HepG2 (cell line): ENCODE measurements around the gene ZNF511. TPM values are rescaled to one million over a fixed set of nuclear protein-coding genes. Genes with fewer than 3 reads are reported as not detected.

Experiments used
- EHMT2 ChIP-seq: fragments of 200-600 bp; sonication (generic); IDR thresholded peaks from 2 replicates; pipeline ENCODE4 v1.7.0; 2017; ENCODE audit warnings: antibody characterized with exemption, low read depth, low read length, borderline replicate concordance
- GTF3A ChIP-seq: sonication (generic); formaldehyde crosslinking; conservative IDR thresholded peaks from 2 replicates; pipeline ENCODE4 v1.4.0; 2020; ENCODE audit warnings: mild to moderate bottlenecking, missing genetic modification reagents
- HNF1B ChIP-seq: sonication (generic); formaldehyde crosslinking; IDR thresholded peaks from 2 replicates; pipeline ENCODE4 v1.5.1; 2020; ENCODE audit warnings: mild to moderate bottlenecking, moderate library complexity, missing genetic modification reagents
- MIER3 ChIP-seq: IDR thresholded peaks from 2 replicates; pipeline ENCODE4 v1.6.1; 2016; ENCODE audit warnings: missing compliant biosample characterization, borderline replicate concordance
- PHF21A ChIP-seq: sonication (generic); formaldehyde crosslinking; IDR thresholded peaks from 2 replicates; pipeline ENCODE4 v1.5.0; 2020; ENCODE audit warnings: mild to moderate bottlenecking, missing genetic modification reagents
- POLR2A ChIP-seq, 2 experiments: IDR thresholded peaks; 2 replicates each; pipeline ENCODE4 v1.6.1; 2011; ENCODE audit warnings: low read depth in 2 of 2, low read length in 2 of 2, mild to moderate bottlenecking in 1 of 2, moderate library complexity in 1 of 2; ENCODE audit not compliant: insufficient read depth in 1 of 2
- PTBP1 ChIP-seq: fragments of 200-400 bp; formaldehyde crosslinking; IDR thresholded peaks from 2 replicates; pipeline ENCODE4 v1.6.1; 2018; ENCODE audit warnings: low read length, low read depth; ENCODE audit not compliant: poor library complexity, severe bottlenecking
- SNAI1 ChIP-seq: sonication (generic); formaldehyde crosslinking; IDR thresholded peaks from 2 replicates; pipeline ENCODE4 v1.5.0; 2020; ENCODE audit warnings: mild to moderate bottlenecking, missing genetic modification reagents, borderline replicate concordance
- ZBTB3 ChIP-seq: sonication (generic); formaldehyde crosslinking; IDR thresholded peaks from 2 replicates; pipeline ENCODE4 v1.4.0; 2020; ENCODE audit warnings: low read depth, mild to moderate bottlenecking, moderate library complexity, missing genetic modification reagents, borderline replicate concordance
- ZBTB43 ChIP-seq: sonication (generic); formaldehyde crosslinking; conservative IDR thresholded peaks from 2 replicates; pipeline ENCODE4 v1.4.0; 2020; ENCODE audit warnings: missing genetic modification reagents
- ZGPAT ChIP-seq: IDR thresholded peaks from 2 replicates; pipeline ENCODE4 v1.6.1; 2016; ENCODE audit warnings: mild to moderate bottlenecking
- ZNF264 ChIP-seq: sonication (generic); formaldehyde crosslinking; IDR thresholded peaks from 2 replicates; pipeline ENCODE4 v1.4.0; 2020; ENCODE audit warnings: missing genetic modification reagents
- ZNF331 ChIP-seq: sonication (generic); formaldehyde crosslinking; IDR thresholded peaks from 2 replicates; pipeline ENCODE4 v1.4.0; 2020; ENCODE audit warnings: missing genetic modification reagents
- ZNF367 ChIP-seq: sonication (generic); formaldehyde crosslinking; IDR thresholded peaks from 2 replicates; pipeline ENCODE4 v1.4.0; 2020; ENCODE audit warnings: missing genetic modification reagents, borderline replicate concordance
- ZNF382 ChIP-seq: sonication (generic); formaldehyde crosslinking; IDR thresholded peaks from 2 replicates; pipeline ENCODE4 v1.5.0; 2020; ENCODE audit warnings: missing genetic modification reagents, mild to moderate bottlenecking, borderline replicate concordance
- ZNF574 ChIP-seq: sonication (generic); formaldehyde crosslinking; IDR thresholded peaks from 2 replicates; pipeline ENCODE4 v1.4.0; 2020; ENCODE audit warnings: missing genetic modification reagents
- ZNF609 ChIP-seq: sonication (generic); formaldehyde crosslinking; IDR thresholded peaks from 2 replicates; pipeline ENCODE4 v1.4.0; 2020; ENCODE audit warnings: mild to moderate bottlenecking, missing genetic modification reagents, borderline replicate concordance
- polyA plus RNA-seq, 8 experiments: library from polyadenylated mRNA; depleted of rRNA in 3 of 8; stranded (reverse) in 7 of 8; unstranded in 1 of 8; fragments of >200 nt; fragmentation: Illumina TruSeq in 4 of 8; extraction: Trizol in 4 of 8; gene quantifications; 2 replicates each; pipeline versions ENCODE4 v1.2.1 to v1.2.3, GENCODE V29; 2011 to 2016; ENCODE audit warnings: low read depth in 4 of 8, missing spikeins in 1 of 8, mixed read lengths in 1 of 8; ENCODE audit not compliant: insufficient read depth in 1 of 8
- total RNA-seq, 5 experiments: library from RNA; depleted of rRNA; stranded (reverse); fragments of >200 nt; fragmentation: Illumina TruSeq; extraction: Trizol; gene quantifications; 2 replicates each; pipeline ENCODE4 v1.2.3, GENCODE V29; 2016; ENCODE audit warnings: low read depth in 1 of 5

ZNF511 gene
- total and polyA plus RNA-seq, 2 of the 13 experiments (the other 11 are each of a cell fraction or from before 2014, with no cell fraction given), result 35.6 to 66.4 TPM

- TF ChIP-seq ZNF609 (CRISPR knock-in tag), result 0 out of 2 replicates have a peak, but pooled peaks have one; percentile 0
- TF ChIP-seq ZGPAT, result peak; percentile 67; the same call in 1 of the 2 replicates
- TF ChIP-seq ZNF331, result peak; percentile 71; the same call in 1 of the 2 replicates
- 0 out of 2 replicates have a peak, but pooled peaks have one; percentile 5 for TF ChIP-seq ZBTB43 (CRISPR knock-in tag)
- TF ChIP-seq ZNF382 (CRISPR knock-in tag), result no peak
- TF ChIP-seq ZNF367 (CRISPR knock-in tag), result no peak
- 0 out of 2 replicates have a peak, but pooled peaks have one; percentile 24 for TF ChIP-seq EHMT2
- TF ChIP-seq GTF3A (CRISPR knock-in tag), result no peak
- TF ChIP-seq PHF21A (CRISPR knock-in tag), result peak; percentile 74
- TF ChIP-seq MIER3 (CRISPR knock-in tag), result peak; percentile 62; the same call in 1 of the 2 replicates
- peak; percentile 39; the same call in 1 of the 2 replicates for TF ChIP-seq ZNF574 (CRISPR knock-in tag)
- peak; percentile 14; the same call in 1 of the 2 replicates for TF ChIP-seq HNF1B (CRISPR knock-in tag)
- 0 out of 2 replicates have a peak, but pooled peaks have one; percentile 23 for TF ChIP-seq ZNF264 (CRISPR knock-in tag)
- 0 out of 2 replicates have a peak, but pooled peaks have one; percentile 15 for TF ChIP-seq ZBTB3 (CRISPR knock-in tag)
- no peak for TF ChIP-seq SNAI1 (CRISPR knock-in tag)
- 0 out of 4 replicates have a peak, but pooled peaks of 1 of the 2 experiments have one; percentile 25 for TF ChIP-seq POLR2A (IDR thresholded peaks at IDR 0.05; ENCODE audit: insufficient read depth in 1 of 2, low read depth in 2 of 2, low read length in 2 of 2)
- no peak for TF ChIP-seq PTBP1
These were observed 50.8 kb downstream of the ZNF511 start (continued) for GRCh38 chr10:133359554-133359971.
